Colonic mucosa (tissue), 4 donors: Measurements from ENCODE around the gene TMEM256. TPM values are rescaled to one million over a fixed set of nuclear protein-coding genes. Genes with fewer than 3 reads are reported as not detected.
A peak's percentile ranks its signal among the peaks of the same experiment; 100 is the strongest.

Experiments
- DNase-seq: peaks from one replicate; pipeline ENCODE4 v3.0.0-alpha.2; 2020
- H3K27ac ChIP-seq: fragments of 200-600 bp; one replicate; pipeline ENCODE4 v1.8.0; 2021
- H3K27me3 ChIP-seq: fragments of 200-600 bp; one replicate; pipeline ENCODE4 v1.8.0; 2021
- H3K36me3 ChIP-seq: fragments of 200-600 bp; one replicate; pipeline ENCODE4 v1.8.0; 2021
- H3K4me1 ChIP-seq: fragments of 200-600 bp; one replicate; pipeline ENCODE4 v1.8.0; 2021; ENCODE audit warnings: mild to moderate bottlenecking
- H3K4me3 ChIP-seq: fragments of 200-600 bp; one replicate; pipeline ENCODE4 v1.8.0; 2021
- H3K9ac ChIP-seq, 2 donors: one replicate each; pipeline ENCODE4 v1.7.0; 2013; ENCODE audit warnings: control low read depth in 2 of 2, low read depth in 2 of 2, low read length in 2 of 2
- H3K9me3 ChIP-seq: fragments of 200-600 bp; one replicate; pipeline ENCODE4 v1.8.0; 2021
- intact Hi-C: fragments of 100-400 bp; cut with DNase I; formaldehyde crosslinking; loops from one replicate; pipeline ENCODE4 v1.14.1; 2022
- total RNA-seq, 2 donors: library from RNA; stranded (reverse); fragmentation: NEBNext Ultra II Directional in 1 of 2; extraction: Animal tissue kit (Norgen Biotek cat#: 25700) in 1 of 2; gene quantifications; one replicate each; pipeline ENCODE4 v1.2.1, GENCODE V29; 2021
- TF ChIP-seq, protein P1 (sequence below): fragments of 200-600 bp; IDR thresholded peaks from one replicate; pipeline ENCODE4 v1.8.0; 2022; ENCODE audit warnings: antibody characterized with exemption, mild to moderate bottlenecking
- donor health status: healthy.
- donor health status: DM: no; HTN: no; CAD: no.
- donor health status: DM: no; HTN: no; CAD: no.

The TMEM256 gene
- total RNA-seq, 2 donors from 2014 or later: 88.2 to 101 TPM

DNA sequence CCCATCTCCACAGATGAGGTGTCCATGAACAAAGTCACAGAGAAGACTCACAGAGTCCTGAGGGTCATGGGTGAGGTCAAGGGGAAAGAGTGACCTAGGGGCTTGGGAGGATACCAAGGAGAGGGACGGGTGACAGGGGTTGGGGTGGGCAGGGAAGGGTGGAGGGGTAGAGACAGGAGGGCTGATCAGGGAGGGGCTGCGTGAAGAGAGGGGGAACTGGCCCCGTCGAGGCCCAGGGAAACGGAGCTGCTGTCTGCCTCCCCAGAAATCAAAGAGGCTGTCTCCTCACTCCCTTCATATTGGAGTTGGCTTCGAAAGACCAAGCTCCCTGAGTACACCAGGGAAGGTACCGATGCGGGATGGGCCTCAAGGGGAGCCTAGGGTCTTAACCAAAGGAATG is 48.3 kb downstream of the TMEM256 start:
- H3K36me3 ChIP-seq: no peaks in the 10 kb centered on the region
- no peaks in the 10 kb centered on the region for H3K27me3 ChIP-seq
- H3K4me3 ChIP-seq: no peak overlapping the region
- H3K9me3 ChIP-seq: no peaks in the 10 kb centered on the region
- peaks cover 11% of the 10 kb centered on the region for H3K4me1 ChIP-seq
- intact Hi-C loops: loop anchor here (5.0 to 10.0 kb wide), 3 partner anchors 82 to 209 kb away; partner anchors contain the start of genes FGF11, SENP3 and TMEM102
- H3K27ac ChIP-seq: peak overlapping the region; percentile 47
- DNase-seq: no peak
- TF ChIP-seq, protein P1, sequence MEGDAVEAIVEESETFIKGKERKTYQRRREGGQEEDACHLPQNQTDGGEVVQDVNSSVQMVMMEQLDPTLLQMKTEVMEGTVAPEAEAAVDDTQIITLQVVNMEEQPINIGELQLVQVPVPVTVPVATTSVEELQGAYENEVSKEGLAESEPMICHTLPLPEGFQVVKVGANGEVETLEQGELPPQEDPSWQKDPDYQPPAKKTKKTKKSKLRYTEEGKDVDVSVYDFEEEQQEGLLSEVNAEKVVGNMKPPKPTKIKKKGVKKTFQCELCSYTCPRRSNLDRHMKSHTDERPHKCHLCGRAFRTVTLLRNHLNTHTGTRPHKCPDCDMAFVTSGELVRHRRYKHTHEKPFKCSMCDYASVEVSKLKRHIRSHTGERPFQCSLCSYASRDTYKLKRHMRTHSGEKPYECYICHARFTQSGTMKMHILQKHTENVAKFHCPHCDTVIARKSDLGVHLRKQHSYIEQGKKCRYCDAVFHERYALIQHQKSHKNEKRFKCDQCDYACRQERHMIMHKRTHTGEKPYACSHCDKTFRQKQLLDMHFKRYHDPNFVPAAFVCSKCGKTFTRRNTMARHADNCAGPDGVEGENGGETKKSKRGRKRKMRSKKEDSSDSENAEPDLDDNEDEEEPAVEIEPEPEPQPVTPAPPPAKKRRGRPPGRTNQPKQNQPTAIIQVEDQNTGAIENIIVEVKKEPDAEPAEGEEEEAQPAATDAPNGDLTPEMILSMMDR: no peak
- H3K9ac ChIP-seq: peak overlapping the region in 1 of 2 donors; percentile 44

DNA sequence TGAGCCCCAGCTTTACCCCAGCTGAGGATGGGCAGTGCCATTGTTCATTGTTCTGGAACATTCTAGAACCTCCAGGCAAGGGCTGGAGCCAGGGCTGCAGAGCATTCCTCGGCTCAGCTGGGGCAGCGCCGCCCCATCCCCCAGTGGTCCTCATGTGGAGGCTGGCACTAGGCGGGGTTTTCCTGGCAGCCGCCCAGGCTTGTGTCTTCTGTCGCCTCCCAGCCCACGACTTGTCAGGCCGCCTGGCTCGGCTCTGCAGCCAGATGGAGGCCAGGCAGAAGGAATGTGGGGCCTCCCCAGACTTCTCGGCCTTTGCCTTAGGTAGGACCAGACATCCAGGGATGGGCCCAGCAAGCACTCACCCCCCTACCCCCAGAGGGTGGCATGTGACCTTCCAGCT is 48.8 kb downstream of the TMEM256 start, which contains the start of gene TMEM95:
Gene TMEM95 (plus strand): TSS at position 104 of the 400 bp plus-strand sequence. CDS start 49 bp downstream, at position 153.
- H3K36me3 ChIP-seq: no peaks in the 10 kb centered on the region
- no peak within 1 kb of the TSS for H3K4me3 ChIP-seq
- peak; percentile 41 for DNase-seq
- peak within 1 kb of the TSS; percentile 23 to 44 for H3K9ac ChIP-seq
- TF ChIP-seq, protein P1: no peak
- peak within 1 kb of the TSS; percentile 47 for H3K27ac ChIP-seq
- intact Hi-C loops: loop anchor here (5.0 to 10.0 kb wide), 3 partner anchors 82 to 210 kb away; partner anchors contain the start of genes FGF11, SENP3 and TMEM102
- no peaks in the 10 kb centered on the region for H3K9me3 ChIP-seq
- peaks cover 14% of the 10 kb centered on the region for H3K4me1 ChIP-seq
- H3K27me3 ChIP-seq: no peaks in the 10 kb centered on the region

DNA sequence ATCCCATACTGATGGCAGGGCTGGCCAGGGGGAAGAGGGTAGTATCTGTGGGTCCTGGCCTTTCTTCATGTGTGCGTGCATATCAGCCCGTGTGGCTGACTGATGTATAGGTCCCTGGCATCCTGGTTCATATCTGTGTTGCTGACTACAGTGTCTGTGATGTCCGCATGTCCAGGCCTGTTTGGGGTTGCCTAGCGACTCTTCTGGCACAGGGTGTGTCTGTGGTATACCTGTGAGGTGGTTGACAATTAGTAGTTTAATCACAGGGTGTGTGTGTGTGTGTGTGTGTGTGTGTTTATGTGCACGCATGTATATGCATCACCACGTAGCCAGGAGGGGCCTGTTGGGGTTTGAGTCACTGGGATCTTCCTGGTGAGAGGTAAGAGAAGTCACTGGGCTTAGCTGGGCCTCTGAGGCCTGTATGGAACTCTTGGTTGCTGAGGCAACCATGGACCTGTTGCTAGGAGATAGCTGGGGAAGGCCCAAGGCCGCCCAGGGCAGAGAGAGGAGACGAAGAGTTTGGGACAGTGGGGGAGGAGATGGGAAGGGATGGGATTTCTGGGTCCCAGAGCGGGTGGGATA is 49.5 kb downstream of the TMEM256 start:
- TF ChIP-seq, protein P1: no peak
- intact Hi-C loops: loop anchor here (10.0 kb wide), 2 partner anchors 160 to 210 kb away; partner anchors contain the start of gene SENP3
- H3K9ac ChIP-seq: peak overlapping the region in 1 of 2 donors; percentile 23
- no peak overlapping the region for H3K4me3 ChIP-seq
- H3K4me1 ChIP-seq: peaks cover 14% of the 10 kb centered on the region
- no peak overlapping the region for H3K27ac ChIP-seq
- DNase-seq: peak; percentile 32
- H3K9me3 ChIP-seq: no peaks in the 10 kb centered on the region
- no peaks in the 10 kb centered on the region for H3K27me3 ChIP-seq
- no peaks in the 10 kb centered on the region for H3K36me3 ChIP-seq

Other genes with a start within 250 kb of the TMEM256 start
- gene ASGR1, start 224.7 kb downstream of the TMEM256 start, total RNA-seq: 1 to 10 TPM in 1 of 2 donors, under 1 TPM in 1; 0.47 to 1.1 TPM
- gene DLG4, start 184.3 kb downstream of the TMEM256 start, total RNA-seq: 1 to 10 TPM; 4.8 to 5.6 TPM
- gene ACADVL, start 184.2 kb downstream of the TMEM256 start, total RNA-seq: 100 to 1,000 TPM; 606 to 859 TPM
- gene DVL2, start 169.6 kb downstream of the TMEM256 start, total RNA-seq: 10 to 100 TPM; 32.4 to 42.4 TPM
- 10 to 100 TPM; 29.8 to 38.6 TPM for gene PHF23, start 164.6 kb downstream of the TMEM256 start, total RNA-seq
- 100 to 1,000 TPM; 378 to 513 TPM for gene GABARAP, start 161.6 kb downstream of the TMEM256 start, total RNA-seq
- 100 to 1,000 TPM; 124 to 145 TPM for gene CTDNEP1, start 152.4 kb downstream of the TMEM256 start, total RNA-seq
- gene ELP5, start 151.9 kb downstream of the TMEM256 start, total RNA-seq: 10 to 100 TPM; 34.4 to 77.9 TPM
- 100 to 1,000 TPM; 798 to 919 TPM for gene CLDN7, start 141.6 kb downstream of the TMEM256 start, total RNA-seq
- 1 to 10 TPM; 1.9 to 5.7 TPM for gene SLC2A4, start 122.4 kb downstream of the TMEM256 start, total RNA-seq
- 10 to 100 TPM; 22.1 to 40.4 TPM for gene YBX2, start 109.5 kb downstream of the TMEM256 start, total RNA-seq
- gene EIF5A, start 96.5 kb downstream of the TMEM256 start, total RNA-seq: 100 to 1,000 TPM; 367 to 917 TPM
- 10 to 100 TPM; 53.8 to 85.7 TPM for gene GPS2, start 88.7 kb downstream of the TMEM256 start, total RNA-seq
- gene NEURL4, start 74.8 kb downstream of the TMEM256 start, total RNA-seq: 10 to 100 TPM; 30.2 to 55.8 TPM
- gene ACAP1, start 67.6 kb downstream of the TMEM256 start, total RNA-seq: 10 to 100 TPM in 1 of 2 donors, 1 to 10 TPM in 1; 7.4 to 12.1 TPM
- gene KCTD11, start 51.9 kb downstream of the TMEM256 start, total RNA-seq: 10 to 100 TPM in 1 of 2 donors, 1 to 10 TPM in 1; 5.6 to 12.6 TPM
- gene TMEM95, start 48.9 kb downstream of the TMEM256 start, total RNA-seq: not detected
- gene TNK1, start 23.0 kb downstream of the TMEM256 start, total RNA-seq: 10 to 100 TPM; 18.0 to 22.6 TPM
- gene PLSCR3, start 9.6 kb downstream of the TMEM256 start, total RNA-seq: 10 to 100 TPM; 11.0 to 12.0 TPM
- 1 to 10 TPM; 2.5 to 5.0 TPM for gene NLGN2, start 3.7 kb upstream of the TMEM256 start, total RNA-seq
- gene SPEM1, start 16.2 kb upstream of the TMEM256 start, total RNA-seq: not detected
- gene SPEM2, start 21.5 kb upstream of the TMEM256 start, total RNA-seq: not detected
- not detected for gene SPEM3, start 24.8 kb upstream of the TMEM256 start, total RNA-seq
- 10 to 100 TPM; 20.4 to 20.6 TPM for gene TMEM102, start 31.3 kb upstream of the TMEM256 start, total RNA-seq
- 1 to 10 TPM; 1.2 to 1.6 TPM for gene FGF11, start 35.4 kb upstream of the TMEM256 start, total RNA-seq
- 1 to 10 TPM; 4.3 to 6.1 TPM for gene CHRNB1, start 41.0 kb upstream of the TMEM256 start, total RNA-seq
- 10 to 100 TPM; 12.9 to 26.7 TPM for gene ZBTB4, start 75.5 kb upstream of the TMEM256 start, total RNA-seq
- gene SLC35G6, start 77.3 kb upstream of the TMEM256 start, total RNA-seq: not detected
- 100 to 1,000 TPM in 1 of 2 donors, 10 to 100 TPM in 1; 73.5 to 137 TPM for gene POLR2A, start 80.3 kb upstream of the TMEM256 start, total RNA-seq
- 10 to 100 TPM; 11.4 to 18.3 TPM for gene TNFSF12, start 145.0 kb upstream of the TMEM256 start, total RNA-seq
- gene TNFSF13, start 154.7 kb upstream of the TMEM256 start, total RNA-seq: 100 to 1,000 TPM in 1 of 2 donors, 10 to 100 TPM in 1; 67.5 to 125 TPM
- 10 to 100 TPM; 25.7 to 56.6 TPM for gene SENP3, start 157.8 kb upstream of the TMEM256 start, total RNA-seq
- 10 to 100 TPM; 37.7 to 56.6 TPM for gene CD68, start 175.5 kb upstream of the TMEM256 start, total RNA-seq
- gene MPDU1, start 179.8 kb upstream of the TMEM256 start, total RNA-seq: 100 to 1,000 TPM in 1 of 2 donors, 10 to 100 TPM in 1; 80.1 to 111 TPM
- 1 to 10 TPM in 1 of 2 donors, under 1 TPM in 1; 0.61 to 1.0 TPM for gene SOX15, start 186.0 kb upstream of the TMEM256 start, total RNA-seq
- 10 to 100 TPM; 24.9 to 27.4 TPM for gene FXR2, start 210.8 kb upstream of the TMEM256 start, total RNA-seq
- gene SAT2, start 223.7 kb upstream of the TMEM256 start, total RNA-seq: 10 to 100 TPM; 55.3 to 77.3 TPM
- under 1 TPM; 0.42 to 0.64 TPM for gene SHBG, start 226.0 kb upstream of the TMEM256 start, total RNA-seq
- gene ATP1B2, start 246.8 kb upstream of the TMEM256 start, total RNA-seq: 1 to 10 TPM in 1 of 2 donors, under 1 TPM in 1; 0.54 to 1.4 TPM